GM12873 (cell line): ENCODE results near the gene PAQR5.
A peak's percentile ranks its signal among the peaks of the same experiment; 100 is the strongest.

Experiments
- TF ChIP-seq, protein P1 (sequence below): IDR thresholded peaks from 2 replicates; pipeline ENCODE4 v1.5.1; 2012; ENCODE audit warnings: low read depth, mild to moderate bottlenecking, moderate library complexity, low read length, control low read depth; ENCODE audit not compliant: insufficient read depth; ENCODE audit errors: missing control alignments

PAQR5 gene

DNA sequence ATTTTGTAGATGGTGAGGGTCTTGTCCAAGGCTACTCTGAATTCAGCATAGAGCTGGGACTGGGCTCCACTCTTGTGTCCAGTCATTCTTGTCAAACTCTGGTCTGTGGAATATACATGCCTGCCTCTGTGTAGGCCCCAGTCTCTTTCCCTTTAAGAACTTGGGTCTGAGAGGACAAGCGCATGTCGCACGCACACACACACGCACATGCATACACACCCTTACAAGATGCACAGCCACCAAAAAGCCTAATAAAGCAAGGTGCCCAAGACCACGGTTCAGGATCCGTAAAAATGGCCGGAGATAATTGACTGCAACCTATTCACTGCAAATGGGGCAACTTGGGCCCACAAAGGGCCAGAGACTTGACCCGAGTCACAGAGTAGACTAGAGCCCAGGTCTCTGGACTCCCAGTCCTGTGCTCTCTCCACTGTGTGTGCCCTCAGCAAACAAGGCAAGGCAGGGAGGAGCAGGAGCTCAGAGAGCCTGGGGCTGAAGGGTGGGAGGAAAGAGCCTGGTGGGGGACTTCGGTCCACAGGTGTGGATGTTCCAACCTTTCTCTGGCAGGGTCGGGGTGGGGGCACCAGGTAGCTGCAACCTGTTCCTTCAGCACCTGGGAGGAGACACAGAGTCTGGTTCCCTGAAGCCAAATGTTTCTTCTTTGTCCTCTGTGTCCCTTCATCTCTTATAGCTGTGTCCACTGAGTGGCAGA is 914 bp upstream of the PAQR5 start:
- TF ChIP-seq, protein P1, sequence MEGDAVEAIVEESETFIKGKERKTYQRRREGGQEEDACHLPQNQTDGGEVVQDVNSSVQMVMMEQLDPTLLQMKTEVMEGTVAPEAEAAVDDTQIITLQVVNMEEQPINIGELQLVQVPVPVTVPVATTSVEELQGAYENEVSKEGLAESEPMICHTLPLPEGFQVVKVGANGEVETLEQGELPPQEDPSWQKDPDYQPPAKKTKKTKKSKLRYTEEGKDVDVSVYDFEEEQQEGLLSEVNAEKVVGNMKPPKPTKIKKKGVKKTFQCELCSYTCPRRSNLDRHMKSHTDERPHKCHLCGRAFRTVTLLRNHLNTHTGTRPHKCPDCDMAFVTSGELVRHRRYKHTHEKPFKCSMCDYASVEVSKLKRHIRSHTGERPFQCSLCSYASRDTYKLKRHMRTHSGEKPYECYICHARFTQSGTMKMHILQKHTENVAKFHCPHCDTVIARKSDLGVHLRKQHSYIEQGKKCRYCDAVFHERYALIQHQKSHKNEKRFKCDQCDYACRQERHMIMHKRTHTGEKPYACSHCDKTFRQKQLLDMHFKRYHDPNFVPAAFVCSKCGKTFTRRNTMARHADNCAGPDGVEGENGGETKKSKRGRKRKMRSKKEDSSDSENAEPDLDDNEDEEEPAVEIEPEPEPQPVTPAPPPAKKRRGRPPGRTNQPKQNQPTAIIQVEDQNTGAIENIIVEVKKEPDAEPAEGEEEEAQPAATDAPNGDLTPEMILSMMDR = no peak

DNA sequence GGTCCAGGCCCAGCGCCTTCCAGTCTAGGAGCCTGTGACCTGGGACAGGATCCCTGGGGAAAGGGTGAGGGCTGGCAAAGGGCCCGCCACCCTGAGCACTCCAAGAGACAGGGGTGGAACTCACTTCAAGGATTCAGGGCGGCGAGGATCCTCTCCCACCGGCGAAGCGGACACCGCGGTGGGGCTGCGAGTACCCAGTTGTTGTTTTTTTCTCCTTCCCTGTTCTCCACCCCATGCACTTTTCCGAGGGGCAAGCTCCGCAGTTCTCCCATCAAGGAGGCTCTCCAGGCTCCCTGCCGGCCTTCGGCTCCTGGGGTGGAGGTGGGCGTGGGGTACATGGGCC is 387 bp upstream of the PAQR5 start:
- TF ChIP-seq, protein P1 = no peak

DNA sequence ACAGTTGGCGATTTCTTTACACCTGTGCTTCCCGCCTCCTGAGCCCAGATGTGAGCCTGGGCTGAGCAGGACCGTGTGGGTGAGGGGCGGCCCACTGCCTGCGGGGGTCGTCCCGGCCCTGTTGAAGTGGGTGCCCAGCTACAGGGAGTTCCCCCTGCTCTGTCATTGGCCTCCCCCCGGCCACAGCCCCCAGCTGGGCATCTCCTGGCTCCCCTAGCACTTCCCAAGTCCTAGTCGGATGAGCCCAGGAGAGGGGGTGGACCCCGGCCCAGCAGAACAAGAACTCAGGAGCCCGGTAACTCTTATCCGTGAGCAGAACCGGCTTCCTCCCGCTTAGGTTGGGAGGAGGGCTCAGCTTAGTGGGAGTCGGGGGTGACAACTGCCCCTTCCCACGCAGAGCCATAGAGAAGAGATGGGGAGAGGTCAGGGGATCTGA is 757 bp downstream of the PAQR5 start:
- TF ChIP-seq, protein P1 = no peak

DNA sequence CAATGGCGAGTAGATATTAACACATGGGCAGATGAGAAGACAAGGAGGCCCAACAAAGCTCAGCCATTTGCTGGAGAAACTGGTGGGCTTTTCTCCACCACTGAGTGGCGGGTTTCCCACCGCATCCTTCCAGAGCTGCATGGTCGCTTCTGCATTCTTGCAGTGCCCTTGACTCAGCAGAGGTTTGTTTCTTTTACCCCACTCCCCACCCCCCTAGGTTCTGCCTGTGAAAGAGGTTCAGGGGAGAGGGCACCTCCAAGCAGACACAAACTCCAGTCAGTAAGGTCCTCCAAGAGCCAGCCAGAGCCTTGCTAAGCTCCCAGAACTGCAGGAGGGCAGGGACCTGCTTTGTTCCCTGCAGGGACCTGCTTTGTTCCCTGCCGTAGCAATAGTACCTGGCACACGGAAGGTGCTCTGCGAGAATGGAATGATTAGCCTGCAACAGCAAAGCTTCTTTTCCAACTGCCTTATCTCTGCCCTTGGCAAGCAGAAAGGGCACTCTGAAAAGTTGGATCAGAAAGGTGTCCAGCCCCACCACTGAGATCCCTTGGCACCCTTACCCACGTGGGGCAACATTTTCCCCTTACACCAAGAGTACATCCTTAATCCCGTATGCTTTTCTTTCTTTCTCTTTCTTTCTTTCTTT is 1.4 kb downstream of the PAQR5 start:
- TF ChIP-seq, protein P1 = no peak

DNA sequence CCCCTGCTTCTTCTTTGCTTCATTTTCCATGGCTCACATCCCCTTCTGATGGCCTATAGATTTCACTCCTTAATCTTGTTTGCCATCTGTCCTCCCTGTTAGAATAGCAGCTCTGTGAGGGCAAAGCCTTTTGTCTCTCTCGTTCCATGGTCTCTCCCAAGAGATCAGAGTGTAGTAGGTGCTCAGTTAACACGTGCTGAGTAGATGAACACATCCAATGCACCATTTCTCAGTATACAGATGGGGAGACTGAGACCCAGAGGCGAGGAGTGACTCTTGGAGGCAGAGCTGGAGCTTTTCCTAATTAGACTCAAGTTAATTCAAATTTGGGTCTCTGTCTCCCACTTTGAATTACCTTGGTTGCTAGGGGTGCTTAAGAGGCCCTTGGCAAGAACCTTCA is 4.2 kb downstream of the PAQR5 start:
- TF ChIP-seq, protein P1 = no peak

DNA sequence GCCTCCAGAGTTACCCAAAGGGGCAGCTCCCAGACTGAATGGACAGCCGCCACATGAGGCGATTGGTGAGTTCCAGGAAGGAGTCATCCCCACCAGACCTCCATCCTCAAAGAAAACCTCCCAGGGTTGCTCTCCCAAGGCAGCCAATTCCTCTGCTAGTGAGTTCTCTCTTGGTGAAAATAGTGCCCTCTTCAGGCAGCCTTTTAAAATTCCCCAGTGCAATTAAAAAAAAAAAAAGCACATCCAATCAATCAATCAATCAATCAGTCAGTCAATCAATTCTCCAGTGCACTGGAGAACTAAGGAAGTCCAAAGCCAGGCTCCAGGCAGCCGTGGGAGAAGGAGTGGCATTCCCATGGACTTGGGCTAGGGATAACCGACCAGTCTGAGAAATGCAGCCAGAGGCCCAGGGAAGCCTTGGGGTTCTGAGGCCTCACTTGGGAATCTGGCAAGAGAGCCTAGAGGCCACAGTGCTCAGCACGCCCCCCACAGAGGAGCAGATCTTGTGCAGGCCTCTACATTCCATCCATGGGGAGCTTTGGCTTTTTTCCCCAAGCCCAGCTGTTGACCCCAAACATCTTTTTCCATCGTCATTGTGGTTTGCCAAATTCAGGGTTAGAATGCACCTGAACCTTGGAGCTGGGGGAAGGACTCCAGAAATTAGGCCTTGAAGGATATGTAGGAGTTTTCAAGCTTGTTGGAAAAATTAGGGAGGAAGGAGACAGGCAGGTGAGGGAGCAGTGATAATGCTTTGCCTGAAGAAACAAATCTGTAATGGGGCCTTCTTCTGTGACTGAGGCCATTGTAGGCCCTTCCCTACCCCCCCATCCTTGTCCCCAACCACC is 4.8 kb downstream of the PAQR5 start:
- TF ChIP-seq, protein P1 = peak; percentile 28

DNA sequence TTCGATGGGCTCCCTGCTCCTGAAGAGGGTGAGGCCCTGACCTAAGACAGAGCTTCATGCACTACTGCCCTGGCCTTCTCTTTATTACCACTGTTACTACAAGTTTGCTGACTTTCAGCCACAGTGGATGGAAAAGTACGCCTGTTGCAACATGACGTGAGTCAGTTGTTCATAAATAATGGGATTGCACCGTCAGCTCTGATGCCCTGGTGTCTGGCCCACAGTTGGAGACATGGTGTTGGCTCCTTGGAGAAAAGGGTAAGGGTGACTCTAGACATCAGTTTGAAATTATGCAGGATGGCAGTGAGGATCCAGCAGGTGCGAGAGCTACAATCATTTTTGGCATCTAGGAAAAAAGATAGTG is 5.5 kb downstream of the PAQR5 start:
- TF ChIP-seq, protein P1 = no peak
